Measurements from ENCODE around the gene CHRNA1. TPM values are rescaled to one million over a fixed set of nuclear protein-coding genes. Genes with fewer than 3 reads are reported as not detected.

The CHRNA1 gene
- total RNA-seq, 1 experiment from 2014 or later: not detected

DNA sequence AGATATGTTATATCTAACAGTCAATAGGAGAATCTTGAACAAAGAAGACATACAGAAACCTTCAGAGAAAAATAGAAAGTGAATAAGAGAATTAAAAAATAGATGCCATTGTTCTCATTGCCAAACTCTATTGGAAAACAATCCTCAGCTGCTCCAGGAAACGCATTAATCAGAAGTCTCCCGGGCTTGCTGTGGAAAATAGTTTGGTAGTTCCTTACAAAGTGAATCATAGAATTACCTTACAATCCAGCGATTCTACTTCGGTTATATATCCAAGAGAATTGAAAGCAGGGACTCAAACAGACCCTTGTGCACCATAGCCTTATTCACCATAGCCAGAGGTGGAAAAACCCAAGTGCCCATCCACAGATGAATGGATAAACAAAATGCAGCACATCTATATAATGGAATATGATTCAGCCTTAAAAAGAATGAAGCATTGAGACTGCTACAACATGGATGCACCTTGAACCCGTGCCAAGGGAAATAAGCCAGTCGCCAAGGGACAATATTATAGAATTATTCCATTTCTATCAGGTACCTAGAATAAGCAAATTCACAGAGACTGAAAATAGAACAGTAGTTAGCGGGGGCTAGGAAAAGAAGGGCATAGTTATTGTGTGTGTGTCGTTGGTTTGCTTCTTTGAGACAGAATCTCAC lies 21.9 kb upstream of the CHRNA1 start:
- no peak for DNase-seq (ENCODE audit: low read depth)
- in situ Hi-C loops (cut with HindIII; ENCODE audit: low pct_unique_long_range_greater_than_20kb, low sequenced_read_pairs): no loop called here

DNA sequence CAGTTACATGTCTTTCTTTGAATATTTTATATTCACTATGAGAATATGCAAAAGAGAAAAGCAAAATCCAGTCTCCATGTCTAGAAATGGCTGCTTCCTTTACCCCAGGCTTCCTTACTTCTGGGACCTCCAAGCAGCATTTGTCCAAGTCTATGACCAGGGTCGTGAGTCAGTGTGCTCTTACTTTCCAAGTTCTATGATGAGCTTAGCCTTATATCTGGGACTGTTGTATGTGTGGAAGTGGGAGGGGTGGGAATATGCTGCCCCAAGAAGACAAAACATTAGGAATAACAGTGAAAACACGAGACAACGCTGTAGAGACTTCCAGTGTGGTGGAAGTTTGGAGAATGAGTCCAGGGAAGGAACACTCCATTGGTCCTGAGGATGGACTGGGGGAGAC lies 21.2 kb upstream of the CHRNA1 start:
- in situ Hi-C loops (cut with HindIII; ENCODE audit: low pct_unique_long_range_greater_than_20kb, low sequenced_read_pairs): no loop called here
- DNase-seq (ENCODE audit: low read depth): no peak

DNA sequence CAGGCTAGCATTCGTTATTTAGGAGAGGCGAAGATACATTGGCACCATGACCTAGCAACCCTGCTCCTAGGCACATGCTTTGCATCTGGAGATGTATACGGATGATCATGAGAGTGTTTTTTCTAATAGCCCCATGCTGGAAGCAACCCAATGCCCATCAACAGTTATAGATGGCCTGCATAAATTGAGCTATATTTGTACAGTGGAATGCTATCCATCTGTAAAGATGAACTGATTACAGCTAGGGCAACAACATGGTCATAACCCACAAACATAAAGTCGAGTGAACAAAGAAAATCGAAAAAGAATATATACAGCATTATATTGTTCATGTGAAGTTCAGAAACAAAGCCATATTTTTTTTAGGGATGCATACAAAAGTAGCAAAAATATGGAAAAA lies 20.6 kb upstream of the CHRNA1 start:
- in situ Hi-C loops (cut with HindIII; ENCODE audit: low pct_unique_long_range_greater_than_20kb, low sequenced_read_pairs): no loop called here
- DNase-seq (ENCODE audit: low read depth): no peak

DNA sequence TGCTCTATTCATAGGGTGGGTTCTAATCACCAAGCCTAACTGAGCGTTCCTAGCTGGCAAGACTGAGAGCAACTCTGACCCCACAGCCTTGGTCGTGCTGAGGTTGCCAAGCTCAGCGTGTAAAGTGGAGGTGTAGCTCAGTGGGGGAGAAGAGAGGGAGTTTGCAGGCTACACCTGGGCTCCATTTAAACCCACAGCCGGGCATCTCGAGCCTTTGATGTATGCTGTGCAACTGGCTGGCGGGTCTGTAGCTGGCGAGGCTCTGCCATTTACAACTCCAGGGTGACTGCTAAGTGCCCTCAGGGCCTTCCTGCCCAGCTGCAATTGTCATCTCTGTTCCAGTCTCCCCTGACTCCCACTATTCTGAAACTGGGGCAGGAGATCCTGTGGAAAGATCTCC lies 20.0 kb upstream of the CHRNA1 start:
- in situ Hi-C loops (cut with HindIII; ENCODE audit: low pct_unique_long_range_greater_than_20kb, low sequenced_read_pairs): no loop called here
- DNase-seq (ENCODE audit: low read depth): no peak

DNA sequence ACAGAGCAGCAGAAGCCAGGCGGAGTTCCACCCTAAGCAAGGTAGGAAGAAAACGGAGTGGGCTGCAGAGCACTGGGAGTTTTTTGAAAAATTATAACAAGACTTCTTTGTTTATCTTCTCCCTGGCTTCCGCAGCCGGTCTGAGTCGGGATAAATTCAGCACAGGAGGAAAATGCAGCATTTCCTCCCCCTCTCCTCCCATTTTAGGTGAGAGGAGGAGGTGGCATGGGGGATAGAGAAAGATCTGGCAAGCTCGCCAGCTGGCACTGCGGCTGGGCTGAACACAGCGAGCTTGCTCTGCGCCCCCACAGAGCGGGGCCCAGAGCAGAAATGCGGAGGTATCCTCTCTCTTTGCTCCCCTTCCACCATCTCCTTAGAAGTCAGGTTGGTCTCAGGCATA lies 17.7 kb upstream of the CHRNA1 start:
- DNase-seq (ENCODE audit: low read depth): no peak
- in situ Hi-C loops (cut with HindIII; ENCODE audit: low pct_unique_long_range_greater_than_20kb, low sequenced_read_pairs): no loop called here

DNA sequence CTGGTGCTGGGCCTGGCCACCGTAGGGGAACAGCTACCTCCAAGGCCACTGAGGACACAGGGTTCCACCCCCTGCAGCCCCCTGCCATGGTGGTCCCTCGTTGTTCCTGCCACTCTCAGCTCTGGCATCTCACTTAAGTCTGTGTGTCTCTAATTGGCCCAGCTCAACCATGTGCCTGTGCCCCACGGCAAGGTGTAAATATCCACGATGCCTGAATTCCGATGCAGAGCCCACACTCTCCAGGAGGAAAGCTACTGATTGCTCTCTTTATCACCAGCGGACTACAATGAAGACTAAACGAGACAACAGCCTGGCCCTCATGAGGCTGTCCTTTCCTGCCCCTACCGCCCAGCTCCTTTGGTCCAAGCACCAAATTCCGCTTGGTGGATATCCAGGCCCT lies 17.0 kb upstream of the CHRNA1 start:
- DNase-seq (ENCODE audit: low read depth): no peak
- in situ Hi-C loops (cut with HindIII; ENCODE audit: low pct_unique_long_range_greater_than_20kb, low sequenced_read_pairs): no loop called here

DNA sequence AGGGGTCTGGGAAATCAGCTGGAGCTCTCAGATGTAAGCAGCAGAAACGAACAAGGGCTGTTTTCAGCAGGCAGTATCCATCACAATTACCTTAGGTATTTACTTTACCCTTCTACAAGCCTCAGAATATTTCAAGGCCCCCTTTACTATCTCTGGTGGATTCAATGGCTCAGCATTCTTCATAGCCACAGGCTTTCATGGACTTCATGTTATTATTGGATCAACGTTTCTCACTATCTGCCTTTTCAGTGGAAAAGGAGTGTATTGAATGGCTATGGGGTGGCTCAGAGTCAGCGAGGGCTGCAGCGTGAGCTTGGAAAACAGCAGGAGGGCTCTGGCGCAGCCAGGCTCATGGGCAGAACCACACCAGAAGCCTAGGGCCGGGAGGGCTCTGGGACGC lies 16.6 kb upstream of the CHRNA1 start:
- in situ Hi-C loops (cut with HindIII; ENCODE audit: low pct_unique_long_range_greater_than_20kb, low sequenced_read_pairs): no loop called here
- DNase-seq (ENCODE audit: low read depth): no peak

DNA sequence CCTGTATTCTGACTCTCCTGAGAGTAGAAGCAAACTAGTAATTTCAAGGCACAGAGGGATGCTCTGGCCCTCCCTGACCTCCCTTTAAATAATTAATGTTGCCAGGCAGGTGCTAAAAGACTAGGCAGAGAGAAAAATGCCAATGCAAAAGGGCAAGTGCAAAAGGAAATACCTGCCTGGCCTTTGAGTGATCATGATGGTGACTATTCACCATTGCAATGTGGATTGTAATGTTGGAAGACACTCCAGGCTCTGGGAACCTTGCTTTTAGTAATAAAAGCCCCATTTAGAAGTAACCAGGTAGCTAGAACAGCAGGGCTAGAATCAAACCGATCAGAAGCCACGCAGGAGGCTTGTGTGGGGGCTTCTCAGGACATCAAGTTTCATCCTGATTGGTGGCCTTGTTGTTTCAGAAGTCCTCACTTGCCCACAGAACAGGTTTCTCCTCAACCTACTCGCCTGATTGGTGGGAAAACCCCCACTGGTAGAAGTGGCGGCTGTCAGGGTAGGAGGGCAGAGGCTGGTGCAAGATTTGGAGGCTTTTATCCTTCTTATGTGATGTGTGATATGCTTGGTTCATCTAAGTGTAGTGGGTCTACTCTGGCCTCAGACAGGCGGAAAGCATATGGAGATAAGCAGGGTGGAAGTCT lies 16.0 kb upstream of the CHRNA1 start:
- in situ Hi-C loops (cut with HindIII; ENCODE audit: low pct_unique_long_range_greater_than_20kb, low sequenced_read_pairs): no loop called here
- DNase-seq (ENCODE audit: low read depth): no peak

DNA sequence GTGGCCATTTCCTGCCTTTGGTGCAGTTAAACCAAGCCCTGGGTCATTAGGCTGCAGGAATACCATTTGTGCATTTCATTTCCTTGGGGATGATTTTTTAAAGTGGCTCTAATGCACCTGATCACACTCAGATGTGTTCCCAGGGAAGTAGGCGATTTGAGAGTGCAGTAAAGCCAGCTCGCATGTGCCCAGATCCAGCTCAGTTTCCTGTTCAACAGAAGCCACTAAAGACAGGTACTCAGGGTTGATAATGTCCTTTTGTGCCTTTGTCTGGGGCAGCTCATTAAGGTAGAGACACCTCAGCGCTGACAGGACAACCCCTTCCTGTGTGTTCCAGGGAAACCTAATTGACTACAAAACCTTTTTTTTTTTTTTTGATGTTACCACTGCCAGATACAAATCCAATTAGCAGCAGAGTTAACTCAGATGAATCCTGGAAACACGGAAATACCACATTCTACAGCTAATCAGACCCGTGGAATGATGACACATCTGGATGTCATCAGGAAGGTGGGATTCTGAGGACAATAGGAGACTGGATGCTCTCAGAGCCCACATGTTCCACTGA lies 15.2 kb upstream of the CHRNA1 start:
- in situ Hi-C loops (cut with HindIII; ENCODE audit: low pct_unique_long_range_greater_than_20kb, low sequenced_read_pairs): no loop called here
- DNase-seq (ENCODE audit: low read depth): no peak

DNA sequence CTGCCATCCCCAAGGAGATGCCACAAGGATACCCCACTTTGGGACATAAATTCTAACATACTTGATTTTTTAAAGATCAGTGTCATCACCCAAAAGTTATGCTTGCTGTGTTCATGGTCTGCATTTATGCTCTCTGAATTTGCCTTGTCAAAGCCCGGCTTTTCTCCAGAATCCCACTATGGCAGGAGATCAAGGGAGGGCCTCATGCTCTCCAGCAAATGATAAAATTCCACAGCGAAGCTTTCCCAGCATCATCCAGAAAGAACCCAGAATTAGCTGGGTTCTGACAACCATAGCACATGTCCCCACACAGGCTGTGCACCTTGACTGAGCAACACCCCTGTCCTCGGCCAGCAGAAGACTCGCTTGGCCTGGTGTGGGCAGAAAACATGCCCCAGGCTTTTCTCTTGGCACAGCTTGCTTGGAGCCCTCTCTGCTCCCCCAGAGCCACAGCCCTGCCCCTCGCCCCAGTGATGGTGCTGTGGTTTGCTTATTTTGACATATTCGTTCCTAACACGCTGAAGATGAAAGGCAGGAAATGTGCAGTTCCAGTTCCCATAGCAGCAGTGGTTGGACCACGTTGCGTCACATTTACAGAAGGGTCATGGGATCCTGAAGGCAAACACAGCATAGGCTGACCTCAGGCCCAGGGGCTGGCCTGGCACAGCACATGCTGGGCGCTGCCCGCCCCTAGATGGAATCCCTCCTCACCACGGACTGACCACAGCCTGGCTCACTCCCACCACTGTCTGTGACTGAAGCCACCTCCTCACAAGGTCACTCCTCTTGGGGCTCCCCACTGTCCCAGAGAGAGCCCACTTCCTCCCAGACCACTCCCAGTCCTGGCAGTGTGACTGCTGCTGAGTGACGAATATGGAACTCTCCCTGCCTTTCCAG lies 14.1 kb upstream of the CHRNA1 start:
- DNase-seq (ENCODE audit: low read depth): peak; percentile 12
- in situ Hi-C loops (cut with HindIII; ENCODE audit: low pct_unique_long_range_greater_than_20kb, low sequenced_read_pairs): no loop called here

DNA sequence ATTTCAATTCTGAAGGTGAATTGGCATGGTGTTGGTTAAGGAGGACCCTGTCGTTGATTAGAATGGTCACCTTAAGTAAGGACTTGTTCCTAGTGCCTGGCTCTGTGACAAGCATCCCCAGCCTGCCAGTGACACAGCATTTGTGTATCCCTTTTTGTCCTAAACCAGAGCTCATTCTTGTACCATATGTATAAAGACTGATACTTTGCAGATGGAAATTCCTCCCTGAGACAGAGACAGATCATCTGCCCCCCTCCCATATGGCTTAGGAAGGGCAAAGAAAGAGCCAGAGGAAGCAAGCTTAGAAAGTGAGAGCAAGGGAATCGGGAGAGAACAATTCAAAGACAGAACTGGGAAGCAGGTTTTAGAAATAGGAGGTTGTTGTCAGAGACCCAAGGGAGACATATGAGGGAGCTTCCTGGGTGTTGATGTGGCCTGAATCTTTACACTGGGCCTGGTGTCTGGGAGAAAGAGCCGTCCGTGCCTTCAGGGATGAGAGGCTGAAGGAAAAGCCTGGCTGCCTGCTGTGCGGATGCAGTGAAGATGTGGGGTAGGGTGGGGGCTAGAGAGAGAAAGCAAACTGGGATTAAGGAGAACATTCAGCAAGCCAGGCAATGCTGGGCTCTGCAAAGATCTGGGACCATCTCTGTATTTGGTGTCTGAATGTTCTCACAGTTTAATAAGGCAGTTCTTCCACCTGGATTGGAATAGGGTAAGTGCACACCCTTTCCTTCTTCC lies 13.2 kb upstream of the CHRNA1 start:
- in situ Hi-C loops (cut with HindIII; ENCODE audit: low pct_unique_long_range_greater_than_20kb, low sequenced_read_pairs): no loop called here
- no peak for DNase-seq (ENCODE audit: low read depth)

DNA sequence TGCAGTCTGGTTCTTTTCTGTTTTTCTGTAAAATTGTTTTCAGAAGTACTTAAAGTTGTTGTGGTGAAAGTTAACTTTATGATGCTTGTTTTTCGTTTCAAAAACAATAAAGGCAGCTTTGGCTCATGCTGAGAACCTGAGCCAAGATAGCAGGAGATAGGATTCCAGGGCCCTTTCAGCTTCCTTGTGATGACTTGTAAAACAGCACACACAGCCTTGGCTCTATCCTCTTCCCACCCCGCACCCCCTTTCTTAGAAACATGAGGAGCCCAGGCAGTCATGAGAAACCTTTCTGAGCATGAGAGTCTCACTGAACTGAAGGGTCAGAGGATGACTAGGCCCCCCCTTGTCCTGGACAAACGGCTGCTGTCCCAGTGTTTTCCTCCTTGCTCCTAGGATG lies 12.4 kb upstream of the CHRNA1 start:
- DNase-seq (ENCODE audit: low read depth): no peak
- in situ Hi-C loops (cut with HindIII; ENCODE audit: low pct_unique_long_range_greater_than_20kb, low sequenced_read_pairs): no loop called here

DNA sequence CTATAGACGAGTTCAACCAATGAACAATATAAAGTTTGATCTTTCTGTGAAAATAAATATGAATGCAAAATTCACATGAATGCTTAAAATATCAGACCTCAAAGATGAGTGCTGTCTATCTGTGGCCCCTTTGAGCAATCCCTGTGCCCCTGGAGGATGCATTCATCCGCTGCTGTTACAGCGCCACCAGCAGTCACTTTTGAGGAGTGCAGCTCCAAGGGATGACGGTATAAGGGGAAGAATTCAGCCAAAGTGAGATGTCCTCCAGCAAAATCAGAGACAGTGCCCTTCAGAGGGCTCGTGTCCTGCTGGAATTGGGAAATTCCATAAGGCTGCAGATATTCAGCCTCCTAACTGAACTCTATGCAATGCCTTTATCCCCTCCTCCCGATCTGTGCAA lies 12.0 kb upstream of the CHRNA1 start:
- no peak for DNase-seq (ENCODE audit: low read depth)
- in situ Hi-C loops (cut with HindIII; ENCODE audit: low pct_unique_long_range_greater_than_20kb, low sequenced_read_pairs): no loop called here

DNA sequence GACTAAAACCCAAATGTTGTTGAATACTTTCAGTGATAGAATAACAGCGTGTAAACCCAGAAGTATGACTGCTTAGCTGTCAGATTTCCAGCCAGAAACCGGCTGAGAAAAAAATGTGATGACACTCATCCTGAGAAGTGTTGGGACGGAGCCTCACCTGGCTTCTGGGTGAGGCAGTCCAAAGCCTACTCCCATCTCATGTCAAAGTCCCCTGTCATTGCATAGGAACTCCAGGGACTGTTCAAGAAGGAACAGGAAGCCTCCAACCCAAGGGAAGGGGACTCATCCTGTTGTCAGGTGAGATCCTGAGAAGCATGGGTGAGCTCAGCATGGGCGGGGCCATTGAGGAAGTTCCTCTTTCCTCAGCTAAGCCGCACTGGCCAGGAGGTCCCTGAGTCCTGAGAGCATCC lies 11.3 kb upstream of the CHRNA1 start:
- no peak for DNase-seq (ENCODE audit: low read depth)
- in situ Hi-C loops (cut with HindIII; ENCODE audit: low pct_unique_long_range_greater_than_20kb, low sequenced_read_pairs): no loop called here

DNA sequence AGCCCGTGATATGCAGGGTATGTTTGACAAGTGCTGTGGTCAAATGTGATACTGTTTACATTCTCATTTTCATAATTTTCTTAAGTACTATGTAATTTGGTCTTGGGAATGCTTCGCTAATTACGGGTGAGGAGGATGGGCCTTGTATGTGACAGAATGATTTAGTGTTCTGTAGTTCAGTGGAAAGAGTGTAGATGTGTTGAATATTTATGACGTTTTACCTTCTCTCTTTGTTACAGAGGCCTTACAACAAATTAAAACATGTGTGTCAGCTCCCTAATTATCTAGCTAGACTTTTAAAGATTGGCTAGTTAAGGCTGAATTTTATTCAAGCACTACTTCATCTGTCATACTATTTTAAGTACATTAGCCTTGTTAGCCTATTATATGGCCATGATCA lies 10.6 kb upstream of the CHRNA1 start:
- DNase-seq (ENCODE audit: low read depth): no peak
- in situ Hi-C loops (cut with HindIII; ENCODE audit: low pct_unique_long_range_greater_than_20kb, low sequenced_read_pairs): loop anchor here (5.0 kb wide), 1 partner anchor 197 kb away; no protein-coding TSS in a partner anchor

DNA sequence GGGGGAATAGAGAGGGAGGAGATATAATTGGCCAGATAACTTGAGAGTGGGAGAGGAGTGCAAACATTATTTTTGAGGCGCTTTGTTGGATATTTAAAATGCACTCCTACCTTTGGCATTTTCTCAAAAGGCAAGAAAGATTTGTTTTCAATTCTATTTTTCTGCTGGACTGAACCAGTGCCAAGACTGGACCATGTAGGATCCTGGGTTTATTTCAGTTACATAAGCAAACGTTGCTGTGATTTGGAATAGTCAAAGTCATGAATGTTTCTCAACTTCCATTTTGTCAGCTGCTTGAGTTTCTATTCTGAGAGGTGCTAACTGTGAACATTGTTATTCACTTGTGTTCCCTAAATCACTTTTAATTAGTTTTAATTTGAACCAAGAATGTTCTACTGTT lies 8.9 kb upstream of the CHRNA1 start:
- in situ Hi-C loops (cut with HindIII; ENCODE audit: low pct_unique_long_range_greater_than_20kb, low sequenced_read_pairs): loop anchor here (5.0 kb wide), 1 partner anchor 199 kb away; no protein-coding TSS in a partner anchor
- DNase-seq (ENCODE audit: low read depth): no peak

DNA sequence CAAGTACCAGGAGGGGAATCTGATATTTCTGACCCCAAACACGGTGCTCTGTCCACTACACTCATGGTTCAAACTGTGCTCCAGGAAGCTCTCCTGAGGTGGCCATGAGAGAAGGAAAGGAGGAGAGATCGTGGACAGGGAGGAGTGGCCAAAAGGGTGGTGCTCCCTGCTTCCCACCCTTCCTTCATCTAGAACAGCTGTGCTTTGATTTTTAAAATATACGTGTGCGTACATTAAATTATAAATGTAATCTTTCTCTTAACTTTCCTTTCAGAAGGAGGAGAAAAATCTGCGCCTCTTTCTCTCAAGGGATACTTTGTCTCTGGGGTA lies 8.2 kb upstream of the CHRNA1 start:
- in situ Hi-C loops (cut with HindIII; ENCODE audit: low pct_unique_long_range_greater_than_20kb, low sequenced_read_pairs): loop anchor here (5.0 kb wide), 1 partner anchor 200 kb away; no protein-coding TSS in a partner anchor
- no peak for DNase-seq (ENCODE audit: low read depth)

Measured in Caki2 (cell line).